GM12891 (cell line): ENCODE measurements around the gene F10.
"Not testable (repeated sequence)": the region's sequence is repeated elsewhere in the genome, so short reads cannot be mapped to it uniquely, and the experiment has no call there.

Source experiments
- DNase-seq: peaks from one replicate; pipeline ENCODE4 v3.0.0; 2011; ENCODE audit warnings: low spot score; ENCODE audit not compliant: insufficient read length
- FAIRE-seq: peaks from 2 replicates; lab custom pipeline; 2011; peaks lifted over from hg19 to GRCh38; lab: Jason Lieb, UNC
- PAX5 ChIP-seq: IDR thresholded peaks from 2 replicates; pipeline ENCODE4 v1.6.1; 2011; ENCODE audit warnings: low read length, moderate library complexity, mild to moderate bottlenecking; ENCODE audit not compliant: insufficient read depth, severe bottlenecking
- POLR2A ChIP-seq: IDR thresholded peaks from 2 replicates; pipeline ENCODE4 v1.6.1; 2011; ENCODE audit warnings: low read depth, low read length, control low read depth
- POLR2AphosphoS5 ChIP-seq: IDR thresholded peaks from 2 replicates; pipeline ENCODE4 v1.6.1; 2011; ENCODE audit warnings: low read depth, low read length, control low read depth
- POU2F2 ChIP-seq: IDR thresholded peaks from 2 replicates; pipeline ENCODE4 v1.6.1; 2011; ENCODE audit warnings: low read depth, mild to moderate bottlenecking, control low read depth, low read length, moderate library complexity
- SPI1 ChIP-seq: IDR thresholded peaks from 2 replicates; pipeline ENCODE4 v1.6.1; 2011; ENCODE audit warnings: low read depth, low read length, control low read depth
- TAF1 ChIP-seq: IDR thresholded peaks from 2 replicates; pipeline ENCODE4 v1.6.1; 2011; ENCODE audit warnings: low read depth, low read length, control low read depth

The F10 gene

DNA sequence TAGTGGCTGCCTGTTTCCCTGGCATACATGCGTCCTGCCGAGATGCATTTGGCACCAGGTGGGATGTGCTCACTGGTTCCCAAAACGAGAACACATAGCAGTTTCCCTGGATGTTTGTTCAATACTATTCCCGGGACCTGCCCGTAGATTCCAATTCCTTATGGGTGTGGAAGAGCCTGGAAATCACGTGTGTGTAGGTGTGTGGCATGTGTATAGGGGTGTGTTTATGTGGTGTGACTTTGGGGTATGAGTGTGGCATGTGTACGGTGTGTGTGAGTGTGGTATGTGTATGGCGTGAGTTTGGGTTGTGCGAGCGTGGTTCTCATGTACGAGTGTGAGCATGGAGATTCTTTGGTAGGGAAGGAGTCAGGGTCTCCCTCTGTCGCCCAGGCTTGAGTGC is 19.9 kb upstream of the F10 start:
- no peak for FAIRE-seq
- TF ChIP-seq POU2F2 (no peak), POLR2AphosphoS5 (no peak), TAF1 (no peak)
- DNase-seq, result no peak

DNA sequence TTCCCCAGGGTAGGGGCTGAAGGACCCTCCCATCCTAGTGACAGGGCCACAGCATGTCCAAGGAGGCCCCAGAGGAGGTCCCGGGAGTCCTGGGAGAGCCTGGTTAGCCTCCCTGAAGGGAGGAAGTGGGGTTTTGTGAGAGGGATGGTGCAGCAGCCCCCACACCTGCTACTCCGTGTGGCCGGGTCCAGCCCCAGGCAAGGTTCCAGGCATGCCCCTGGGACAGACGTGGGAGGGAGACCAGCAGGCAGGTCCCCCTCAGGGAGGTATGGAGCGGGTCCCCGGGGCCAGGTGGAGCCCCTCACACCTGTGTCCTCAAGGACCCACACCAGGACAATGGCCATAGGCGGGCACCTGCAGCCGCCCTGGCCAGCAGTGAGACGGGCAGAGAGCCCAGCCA is 19.0 kb upstream of the F10 start:
- no peak for TF ChIP-seq SPI1
- no peak for TF ChIP-seq POLR2A
- TF ChIP-seq POU2F2, result no peak
- TF ChIP-seq TAF1, result no peak
- no peak for TF ChIP-seq PAX5
- no peak for TF ChIP-seq POLR2AphosphoS5
- FAIRE-seq, result no peak
- DNase-seq, result no peak

DNA sequence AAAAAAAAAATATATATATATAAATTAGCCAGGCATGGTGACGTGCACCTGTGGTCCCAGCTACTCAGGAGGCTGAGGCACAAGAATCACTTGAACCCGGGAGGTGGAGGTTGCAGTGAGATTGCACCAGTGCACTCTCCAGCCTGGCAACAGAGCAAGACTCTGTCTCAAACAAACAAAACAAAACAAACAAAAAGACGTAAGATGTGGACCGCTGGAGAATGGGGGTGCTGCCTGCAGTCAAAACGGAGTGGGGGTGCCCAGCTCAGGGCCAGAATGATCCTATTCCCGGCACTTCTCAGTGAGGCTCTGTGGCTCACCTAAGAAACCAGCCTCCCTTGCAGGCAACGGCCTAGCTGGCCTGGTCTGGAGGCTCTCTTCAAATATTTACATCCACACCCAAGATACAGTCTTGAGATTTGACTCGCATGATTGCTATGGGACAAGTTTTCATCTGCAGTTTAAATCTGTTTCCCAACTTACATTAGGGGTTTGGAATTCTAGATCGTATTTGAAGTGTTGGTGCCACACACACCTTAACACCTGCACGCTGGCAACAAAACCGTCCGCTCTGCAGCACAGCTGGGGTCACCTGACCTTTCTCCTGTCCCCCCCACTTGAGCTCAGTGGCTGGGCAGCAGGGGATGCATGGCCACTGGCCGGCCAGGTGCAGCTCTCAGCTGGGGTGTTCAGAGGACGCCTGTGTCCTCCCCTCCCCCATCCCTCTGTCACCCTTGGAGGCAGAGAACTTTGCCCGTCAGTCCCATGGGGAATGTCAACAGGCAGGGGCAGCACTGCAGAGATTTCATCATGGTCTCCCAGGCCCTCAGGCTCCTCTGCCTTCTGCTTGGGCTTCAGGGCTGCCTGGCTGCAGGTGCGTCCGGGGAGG is 17.3 kb upstream of the F10 start, which contains the start of gene F7:
Gene F7 (plus strand): TSS at position 760 of the 889 bp plus-strand sequence. CDS start 51 bp downstream, at position 811.
- DNase-seq, result no peak
- no peak for FAIRE-seq
- TF ChIP-seq POLR2AphosphoS5 (no peak), PAX5 (no peak), POU2F2 (no peak), POLR2A (no peak)

DNA sequence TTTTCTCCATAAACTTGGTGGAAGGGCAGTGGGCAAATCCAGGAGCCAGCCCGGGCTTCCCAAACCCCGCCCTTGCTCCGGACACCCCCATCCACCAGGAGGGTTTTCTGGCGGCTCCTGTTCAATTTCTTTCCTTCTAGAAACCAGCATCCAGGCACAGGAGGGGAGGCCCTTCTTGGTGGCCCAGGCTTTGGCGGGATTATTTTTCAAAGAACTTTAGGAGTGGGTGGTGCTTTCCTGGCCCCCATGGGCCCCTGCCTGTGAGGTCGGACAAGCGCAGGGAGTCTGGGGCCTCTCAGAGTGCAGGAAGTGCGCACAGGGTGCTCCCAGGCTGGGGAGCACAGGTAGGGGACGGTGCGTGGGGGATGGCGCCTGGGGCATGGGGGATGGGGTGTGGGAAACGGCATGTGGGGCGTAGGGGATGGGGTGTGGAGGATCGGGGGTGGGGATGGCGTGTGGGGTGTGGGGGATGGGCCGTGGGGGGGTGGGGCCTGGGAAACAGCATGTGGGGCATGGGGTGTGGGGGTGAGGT is 16.6 kb upstream of the F10 start:
- DNase-seq (no peak), FAIRE-seq (no peak)
- TF ChIP-seq SPI1, result no peak
- TF ChIP-seq POLR2AphosphoS5, result no peak
- no peak for TF ChIP-seq TAF1
- TF ChIP-seq PAX5, result no peak
- TF ChIP-seq POU2F2, result no peak
- TF ChIP-seq POLR2A, result no peak

DNA sequence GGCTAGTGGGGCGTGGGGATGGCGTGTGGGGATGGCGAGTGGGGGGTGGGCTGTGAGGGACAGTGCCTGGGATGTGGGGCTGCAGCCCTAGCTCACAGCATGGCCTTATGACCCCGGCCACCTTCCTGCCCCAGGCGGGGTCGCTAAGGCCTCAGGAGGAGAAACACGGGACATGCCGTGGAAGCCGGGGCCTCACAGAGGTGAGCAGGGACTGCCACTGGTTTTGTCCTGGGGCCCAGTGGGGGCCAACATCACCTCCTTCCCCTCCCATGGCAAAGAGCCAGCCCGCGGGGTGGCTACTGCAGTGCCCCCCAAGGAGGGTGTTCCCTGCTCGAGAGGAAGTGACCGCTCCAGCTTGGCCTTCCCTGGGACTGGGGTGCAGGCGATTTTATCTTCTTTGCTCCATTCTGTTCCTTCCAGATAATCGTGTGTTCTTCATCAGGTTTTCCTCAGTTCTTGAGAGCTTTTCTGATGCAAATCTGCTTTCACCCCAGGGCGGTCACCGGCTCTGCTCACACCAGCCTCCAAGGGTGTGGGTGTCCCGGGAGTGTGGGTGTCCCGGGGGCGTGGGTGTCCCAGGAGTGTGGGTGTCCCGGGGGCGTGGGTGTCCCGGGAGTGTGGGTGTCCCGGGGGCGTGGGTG is 15.8 kb upstream of the F10 start:
- DNase-seq, result no peak
- TF ChIP-seq PAX5 (no peak), POLR2A (no peak), POU2F2 (no peak), SPI1 (no peak), TAF1 (no peak), POLR2AphosphoS5 (no peak)
- no peak for FAIRE-seq

DNA sequence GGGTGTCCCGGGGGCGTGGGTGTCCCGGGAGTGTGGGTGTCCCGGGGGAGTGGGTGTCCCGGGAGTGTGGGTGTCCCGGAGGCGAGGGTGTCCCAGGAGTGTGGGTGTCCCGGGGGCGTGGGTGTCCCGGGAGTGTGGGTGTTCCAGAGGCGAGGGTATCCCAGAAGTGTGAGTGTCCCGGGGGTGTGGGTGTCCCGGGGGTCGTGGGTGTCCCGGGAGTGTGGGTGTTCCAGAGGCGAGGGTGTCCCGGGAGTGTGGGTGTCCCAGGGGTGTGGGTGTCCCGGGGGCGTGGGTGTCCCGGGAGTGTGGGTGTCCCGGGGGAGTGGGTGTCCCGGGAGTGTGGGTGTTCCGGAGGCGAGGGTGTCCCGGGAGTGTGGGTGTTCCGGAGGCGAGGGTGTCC is 14.1 kb upstream of the F10 start:
- FAIRE-seq, DNase-seq: not testable (repeated sequence)

DNA sequence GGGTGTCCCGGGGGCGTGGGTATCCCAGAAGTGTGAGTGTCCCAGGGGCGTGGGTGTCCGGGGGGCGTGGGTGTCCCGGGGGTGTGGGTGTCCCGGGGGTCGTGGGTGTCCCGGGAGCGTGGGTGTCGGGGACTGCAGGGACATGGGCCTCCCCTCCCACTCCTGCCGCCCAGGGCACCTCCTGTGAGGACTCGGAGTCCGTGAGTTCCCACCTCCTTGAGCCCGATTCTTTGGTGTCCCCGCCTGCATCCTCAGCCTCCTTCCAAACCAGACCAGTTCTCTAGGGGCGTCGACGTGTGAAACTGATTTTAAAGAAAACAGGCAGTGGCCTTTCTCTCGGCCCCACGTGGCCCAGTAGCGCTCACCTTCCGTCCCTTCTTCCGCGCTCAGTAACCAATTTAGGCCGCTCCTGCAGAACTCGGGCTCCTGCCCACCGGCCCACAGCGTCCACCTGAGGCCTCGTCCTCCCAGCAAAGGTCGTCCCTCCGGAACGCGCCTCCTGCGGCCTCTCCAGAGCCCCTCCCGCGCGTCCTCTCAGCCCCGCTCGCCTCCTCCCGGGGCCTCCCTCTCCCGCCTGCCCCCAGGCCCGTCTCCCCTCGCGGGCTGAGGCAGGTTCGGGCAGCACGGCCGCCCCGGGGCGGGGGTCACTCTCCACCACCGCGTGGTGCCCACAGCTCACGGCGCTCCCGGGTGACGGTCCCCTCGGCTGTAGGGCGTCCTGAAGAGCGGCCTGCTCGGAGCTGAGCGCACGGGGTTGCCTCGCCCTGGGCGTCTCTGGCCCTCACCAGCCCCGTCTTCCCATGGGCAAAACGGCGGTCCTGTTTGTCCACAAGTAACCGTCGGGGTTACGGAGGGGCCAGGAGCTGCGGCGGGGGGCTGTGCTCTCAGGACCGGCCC is 13.2 kb upstream of the F10 start:
- TF ChIP-seq POU2F2, result no peak
- no peak for TF ChIP-seq TAF1
- TF ChIP-seq PAX5, result no peak
- no peak for TF ChIP-seq POLR2AphosphoS5
- TF ChIP-seq POLR2A, result no peak
- no peak for TF ChIP-seq SPI1
- DNase-seq (no peak), FAIRE-seq (no peak)

DNA sequence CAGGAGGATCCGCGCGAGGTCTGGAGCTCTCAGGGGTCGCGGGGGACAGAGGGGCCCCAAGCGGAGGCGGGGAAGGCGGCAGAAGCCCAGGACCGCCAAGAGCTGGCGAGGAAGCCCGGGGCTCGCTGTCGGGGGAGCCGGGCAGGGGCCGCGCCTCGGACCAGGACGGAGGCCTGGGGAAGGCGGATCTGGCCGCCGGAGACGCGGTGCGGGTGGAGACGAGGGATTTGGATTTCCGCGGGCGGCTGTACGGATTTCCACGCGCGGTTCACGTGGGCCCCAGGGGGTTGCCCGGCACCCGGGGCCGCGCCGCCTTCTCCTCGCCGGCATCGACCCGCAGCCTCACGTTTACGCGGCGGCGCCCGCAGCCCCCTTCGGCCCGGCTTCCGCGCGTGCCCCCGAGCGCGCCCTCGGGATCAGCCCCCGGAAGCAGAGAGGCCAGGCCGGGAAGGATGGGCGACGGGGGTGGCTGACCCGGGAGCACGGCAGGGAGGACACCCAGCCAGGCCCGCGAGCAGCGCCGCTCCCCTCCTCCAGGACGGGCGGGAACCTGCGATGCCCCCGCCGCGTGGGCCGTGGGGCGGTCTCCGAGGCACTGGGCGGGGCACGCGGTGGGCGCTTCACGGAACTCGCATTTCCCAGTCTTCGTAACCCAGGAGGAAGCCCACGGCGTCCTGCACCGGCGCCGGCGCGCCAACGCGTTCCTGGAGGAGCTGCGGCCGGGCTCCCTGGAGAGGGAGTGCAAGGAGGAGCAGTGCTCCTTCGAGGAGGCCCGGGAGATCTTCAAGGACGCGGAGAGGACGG is 12.3 kb upstream of the F10 start:
- FAIRE-seq, result no peak
- TF ChIP-seq SPI1 (no peak), POLR2A (no peak), POLR2AphosphoS5 (no peak), POU2F2 (no peak), PAX5 (no peak)

DNA sequence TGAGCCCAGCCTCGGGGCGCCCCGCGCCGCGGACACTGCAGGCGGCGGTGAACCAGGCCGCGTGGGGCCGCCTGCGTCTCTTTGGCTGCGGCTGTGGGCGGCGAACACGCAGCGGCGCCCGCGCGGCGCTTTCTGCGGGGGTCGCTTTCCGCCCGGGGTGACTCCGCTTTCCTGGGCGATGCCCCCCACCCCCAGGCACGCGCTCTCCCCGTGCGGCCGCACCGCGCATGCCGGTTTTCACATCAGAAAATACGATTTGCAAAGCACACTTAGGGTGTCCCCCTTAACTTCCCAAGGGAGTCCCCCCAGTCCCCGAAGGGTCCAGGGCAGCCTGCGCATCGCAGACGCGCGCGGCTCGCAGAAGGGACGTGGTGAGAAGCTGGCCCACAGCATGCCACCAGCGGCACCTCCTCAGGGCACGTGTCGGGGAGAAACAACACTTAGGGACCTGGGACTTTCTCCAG is 11.7 kb upstream of the F10 start:
- FAIRE-seq, result no peak
- no peak for TF ChIP-seq TAF1
- TF ChIP-seq PAX5, result no peak
- no peak for TF ChIP-seq SPI1
- TF ChIP-seq POU2F2, result no peak
- no peak for TF ChIP-seq POLR2A
- no peak for TF ChIP-seq POLR2AphosphoS5
- DNase-seq, result no peak

More for the DNA sequence above, 12.3 kb upstream of the F10 start:
- no peak for DNase-seq

DNA sequence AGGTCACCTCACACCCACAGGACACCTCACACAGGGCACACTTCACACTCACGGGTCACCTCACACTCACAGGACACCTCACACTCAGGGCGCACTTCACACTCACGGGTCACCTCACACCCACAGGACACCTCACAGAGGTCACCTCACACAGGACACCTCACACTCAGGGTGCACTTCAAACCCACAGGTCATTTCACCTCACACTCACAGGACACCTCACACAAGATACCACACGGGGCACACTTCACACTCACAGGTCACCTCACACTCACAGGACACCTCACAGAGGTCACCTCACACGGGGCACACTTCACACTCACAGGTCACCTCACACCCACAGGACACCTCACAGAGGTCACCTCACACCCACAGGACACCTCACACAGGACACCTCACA is 10.8 kb upstream of the F10 start:
- DNase-seq, FAIRE-seq: not testable (repeated sequence)

DNA sequence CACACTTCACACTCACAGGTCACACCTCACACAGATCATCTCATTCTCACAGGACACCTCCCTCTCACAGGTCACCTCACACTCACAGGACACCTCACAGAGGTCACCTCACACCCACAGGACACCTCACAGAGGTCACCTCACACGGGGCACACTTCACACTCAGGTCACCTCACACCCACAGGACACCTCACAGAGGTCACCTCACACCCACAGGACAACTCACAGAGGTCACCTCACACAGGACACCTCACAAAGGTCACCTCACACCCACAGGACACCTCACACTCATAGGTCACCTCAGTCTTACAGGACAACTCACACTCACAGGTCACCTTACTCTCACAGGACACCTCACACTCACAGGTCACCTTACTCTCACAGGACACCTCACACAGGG is 10.1 kb upstream of the F10 start:
- peak; percentile 75 for FAIRE-seq

More for the DNA sequence above, 10.1 kb upstream of the F10 start:
- DNase-seq, result not testable (repeated sequence)
